Fibroblast of lung (primary cell): ENCODE results near the gene ISM2. TPM values are rescaled to one million over a fixed set of nuclear protein-coding genes. Genes with fewer than 3 reads are reported as not detected.
"Not testable (repeated sequence)": the region's sequence is repeated elsewhere in the genome, so short reads cannot be mapped to it uniquely, and the experiment has no call there.

Experiments
- DNase-seq, 2 donors: peaks; one replicate each; pipeline versions ENCODE4 v3.0.0 to v3.0.0-alpha.2; 2010; ENCODE audit warnings: low read depth in 2 of 2
- H2AFZ ChIP-seq: 2 replicates; pipeline ENCODE4 v1.5.1; 2012; ENCODE audit warnings: low read length, control low read depth, inconsistent platforms
- H3K27ac ChIP-seq: 2 replicates; pipeline ENCODE4 v1.5.1; 2011; ENCODE audit warnings: low read length, control low read depth; ENCODE audit not compliant: insufficient read depth
- H3K27me3 ChIP-seq: 2 replicates; pipeline ENCODE4 v1.5.1; 2011; ENCODE audit warnings: mild to moderate bottlenecking, low read length; ENCODE audit not compliant: control insufficient read depth, insufficient read depth
- H3K36me3 ChIP-seq: 2 replicates; pipeline ENCODE4 v1.5.1; 2011; ENCODE audit warnings: low read length; ENCODE audit not compliant: control insufficient read depth, insufficient read depth
- H3K4me1 ChIP-seq: 2 replicates; pipeline ENCODE4 v1.5.1; 2011; ENCODE audit warnings: low read length; ENCODE audit not compliant: control insufficient read depth, insufficient read depth; ENCODE audit errors: extremely low read depth
- H3K4me2 ChIP-seq: 2 replicates; pipeline ENCODE4 v1.5.1; 2011; ENCODE audit warnings: low read length, control low read depth; ENCODE audit not compliant: insufficient read depth; ENCODE audit errors: extremely low read depth
- H3K4me3 ChIP-seq, 4 experiments: fragments of 200-600 bp in 1 of 4; sonication (generic) in 1 of 4; replicated peaks in 1 of 4; 2 replicates each; pipeline ENCODE4 v1.5.1; 2011 to 2016; ENCODE audit warnings: low read length in 4 of 4, low read depth in 3 of 4, mild to moderate bottlenecking in 3 of 4, control low read depth in 2 of 4, inconsistent platforms in 1 of 4, mixed read lengths in 1 of 4; ENCODE audit not compliant: insufficient read depth in 1 of 4; ENCODE audit errors: control extremely low read depth in 1 of 4
- H3K79me2 ChIP-seq: 2 replicates; pipeline ENCODE4 v1.5.1; 2012; ENCODE audit warnings: mild to moderate bottlenecking, low read length, inconsistent platforms; ENCODE audit not compliant: control insufficient read depth, insufficient read depth
- H3K9ac ChIP-seq: 2 replicates; pipeline ENCODE4 v1.5.1; 2011; ENCODE audit warnings: mild to moderate bottlenecking, low read length, control low read depth; ENCODE audit not compliant: insufficient read depth
- H3K9me3 ChIP-seq: 2 replicates; pipeline ENCODE4 v1.5.1; 2012; ENCODE audit warnings: low read depth, low read length; ENCODE audit not compliant: control insufficient read depth, insufficient read depth
- H4K20me1 ChIP-seq: 2 replicates; pipeline ENCODE4 v1.5.1; 2011; ENCODE audit warnings: low read length; ENCODE audit not compliant: control insufficient read depth, insufficient read depth; ENCODE audit errors: extremely low read depth
- EZH2 ChIP-seq: IDR thresholded peaks from 2 replicates; pipeline ENCODE4 v1.5.1; 2012; ENCODE audit warnings: low read length, control low read depth, mild to moderate bottlenecking; ENCODE audit errors: missing control alignments
- polyA minus RNA-seq: library from RNA; depleted of rRNA, polyadenylated mRNA; stranded (reverse); fragments of >200 nt; gene quantifications from 2 replicates; pipeline ENCODE4 v1.2.3, GENCODE V29; 2011; ENCODE audit warnings: low replicate concordance
- polyA plus RNA-seq, 2 donors: library from polyadenylated mRNA; depleted of rRNA in 1 of 2; stranded (reverse) in 1 of 2; unstranded in 1 of 2; fragments of >200 nt; gene quantifications; 2 replicates each; pipeline ENCODE4 v1.2.1, GENCODE V29; 2011 to 2012; ENCODE audit warnings: missing spikeins in 1 of 2
- total RNA-seq: library from RNA; depleted of rRNA; stranded (reverse); fragments of >200 nt; gene quantifications from 2 replicates; pipeline ENCODE4 v1.2.1, GENCODE V29; 2014
- TF ChIP-seq, protein P1 (sequence below), 2 donors: IDR thresholded peaks in 1 of 2; conservative IDR thresholded peaks in 1 of 2; 1 replicate in 1 of 2; 2 replicates in 1 of 2; pipeline ENCODE4 v1.5.1; 2011 to 2012; ENCODE audit warnings: low read length in 2 of 2, control low read depth in 1 of 2, inconsistent platforms in 1 of 2, low read depth in 1 of 2, mild to moderate bottlenecking in 1 of 2

The ISM2 gene
- total RNA-seq (not detected in 2 replicates), polyA plus RNA-seq (0.01 TPM in 1 of 2 replicates, not detected in the other), polyA minus RNA-seq (0.30 TPM in 1 of 2 replicates, not detected in the other)
- not detected in 2 replicates for polyA plus RNA-seq (2012)

- H4K20me1 ChIP-seq: no peaks in the 10 kb centered on the region
- peak; percentile 12 to 37 for DNase-seq
- peak within 1 kb of the TSS in 3 of 4 experiments; percentile 21 to 49 (median 32) for H3K4me3 ChIP-seq
- H3K27ac ChIP-seq: no peak within 1 kb of the TSS
- H3K9me3 ChIP-seq: no peaks in the 10 kb centered on the region
- H3K4me2 ChIP-seq: peak within 1 kb of the TSS; percentile 82
- peaks cover 19% of the 10 kb centered on the region for H3K27me3 ChIP-seq
- peak within 1 kb of the TSS; percentile 5 for H2AFZ ChIP-seq
- H3K4me1 ChIP-seq: no peaks in the 10 kb centered on the region
- peak; percentile 80 for TF ChIP-seq EZH2
- TF ChIP-seq, protein P1, sequence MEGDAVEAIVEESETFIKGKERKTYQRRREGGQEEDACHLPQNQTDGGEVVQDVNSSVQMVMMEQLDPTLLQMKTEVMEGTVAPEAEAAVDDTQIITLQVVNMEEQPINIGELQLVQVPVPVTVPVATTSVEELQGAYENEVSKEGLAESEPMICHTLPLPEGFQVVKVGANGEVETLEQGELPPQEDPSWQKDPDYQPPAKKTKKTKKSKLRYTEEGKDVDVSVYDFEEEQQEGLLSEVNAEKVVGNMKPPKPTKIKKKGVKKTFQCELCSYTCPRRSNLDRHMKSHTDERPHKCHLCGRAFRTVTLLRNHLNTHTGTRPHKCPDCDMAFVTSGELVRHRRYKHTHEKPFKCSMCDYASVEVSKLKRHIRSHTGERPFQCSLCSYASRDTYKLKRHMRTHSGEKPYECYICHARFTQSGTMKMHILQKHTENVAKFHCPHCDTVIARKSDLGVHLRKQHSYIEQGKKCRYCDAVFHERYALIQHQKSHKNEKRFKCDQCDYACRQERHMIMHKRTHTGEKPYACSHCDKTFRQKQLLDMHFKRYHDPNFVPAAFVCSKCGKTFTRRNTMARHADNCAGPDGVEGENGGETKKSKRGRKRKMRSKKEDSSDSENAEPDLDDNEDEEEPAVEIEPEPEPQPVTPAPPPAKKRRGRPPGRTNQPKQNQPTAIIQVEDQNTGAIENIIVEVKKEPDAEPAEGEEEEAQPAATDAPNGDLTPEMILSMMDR (conservative IDR thresholded peaks at IDR 0.05 in 1 of 2, IDR thresholded peaks at IDR 0.05 in 1 of 2; ENCODE audit: low read depth in 1 of 2, low read length in 2 of 2): no peak
- no peaks in the 10 kb centered on the region for H3K36me3 ChIP-seq
- H3K79me2 ChIP-seq: no peaks in the 10 kb centered on the region
- H3K9ac ChIP-seq: no peak within 1 kb of the TSS
Measured at GRCh38 chr14:77498120-77498979, at the start of gene ISM2. TSS of gene ISM2 (minus strand) at chr14:77498816. CDS start at chr14:77498793, 23 bp downstream.

DNA sequence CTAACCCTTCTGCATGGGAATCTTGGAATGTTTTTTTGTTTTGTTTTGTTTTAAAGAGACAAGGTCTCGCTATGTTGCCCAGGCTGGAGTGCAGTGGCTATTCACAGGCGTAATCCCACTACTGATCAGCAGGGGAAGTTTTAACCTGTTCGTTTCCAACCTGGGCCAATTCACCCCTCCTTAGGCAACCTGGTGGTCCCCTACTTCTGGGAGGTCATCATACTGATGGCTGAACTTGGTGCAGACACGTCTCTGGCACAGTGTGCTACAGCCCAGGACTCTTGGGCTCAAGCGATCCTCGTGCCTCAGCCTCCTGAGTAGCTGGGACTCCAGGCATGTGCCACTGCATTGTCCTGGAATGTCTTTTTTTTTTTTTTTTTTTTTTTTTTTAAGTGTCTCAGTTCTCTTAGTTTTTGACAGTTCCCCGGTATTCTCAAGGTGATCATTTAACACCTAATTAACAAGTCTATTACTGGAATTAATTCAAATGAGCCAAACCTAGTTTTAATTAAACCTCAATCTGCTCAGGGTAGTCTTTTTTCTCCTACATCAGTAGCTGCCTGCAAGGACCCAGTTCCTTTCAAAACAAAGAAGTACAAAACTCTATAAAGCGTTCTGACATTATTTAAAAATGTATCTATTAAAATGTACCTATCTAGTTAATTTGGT, 49.0 kb upstream of the ISM2 start:
- Histone ChIP-seq H3K4me3 (no peak overlapping the region), H3K27me3 (no peaks in the 10 kb centered on the region), H3K4me1 (no peaks in the 10 kb centered on the region), H3K36me3 (peaks cover 1% of the 10 kb centered on the region), H3K9ac (no peak overlapping the region), H4K20me1 (no peaks in the 10 kb centered on the region), H2AFZ (no peak overlapping the region), H3K9me3 (no peaks in the 10 kb centered on the region), H3K4me2 (no peak overlapping the region), H3K27ac (no peak overlapping the region), H3K79me2 (no peaks in the 10 kb centered on the region)
- DNase-seq: no peak
- no peak for TF ChIP-seq EZH2
- TF ChIP-seq, protein P1 (conservative IDR thresholded peaks at IDR 0.05 in 1 of 2, IDR thresholded peaks at IDR 0.05 in 1 of 2; ENCODE audit: low read depth in 1 of 2, low read length in 2 of 2): peak in 1 of 2 donors; percentile 10

DNA sequence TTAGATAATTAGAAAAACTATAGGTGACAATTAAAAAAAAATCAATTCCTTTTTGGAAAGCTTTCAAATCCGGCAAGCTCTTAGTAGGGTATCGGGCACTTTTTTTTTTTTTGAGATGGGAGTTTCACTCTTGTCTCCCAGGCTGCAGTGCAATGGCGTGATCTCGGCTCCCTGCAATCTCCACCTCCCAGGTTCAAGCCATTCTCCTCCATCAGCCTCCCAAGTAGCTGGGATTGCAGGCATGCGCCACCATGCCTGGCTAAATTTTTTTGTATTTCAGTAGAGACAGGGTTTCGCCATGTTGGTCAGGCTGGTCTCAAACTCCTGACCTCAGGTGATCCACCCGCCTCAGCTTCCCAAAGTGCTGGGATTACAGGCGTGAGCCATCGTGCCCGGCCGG, 46.6 kb upstream of the ISM2 start:
- H3K27me3 ChIP-seq, H3K9ac ChIP-seq, H3K4me2 ChIP-seq, H3K27ac ChIP-seq, H3K79me2 ChIP-seq, H3K9me3 ChIP-seq, H3K4me3 ChIP-seq, DNase-seq, H2AFZ ChIP-seq, H4K20me1 ChIP-seq, H3K36me3 ChIP-seq, H3K4me1 ChIP-seq: not testable (repeated sequence)
